Activated CD4-positive, alpha-beta T cell treated with anti-CD3 and anti-CD28 coated beads for 1 hour (primary cell): ENCODE results near the gene RNF145.
"Not testable (repeated sequence)": the region's sequence is repeated elsewhere in the genome, so short reads cannot be mapped to it uniquely, and the experiment has no call there.

Experiments used
- DNase-seq: peaks from one replicate; pipeline ENCODE4 v3.0.0-alpha.2; 2020

The RNF145 gene

DNA sequence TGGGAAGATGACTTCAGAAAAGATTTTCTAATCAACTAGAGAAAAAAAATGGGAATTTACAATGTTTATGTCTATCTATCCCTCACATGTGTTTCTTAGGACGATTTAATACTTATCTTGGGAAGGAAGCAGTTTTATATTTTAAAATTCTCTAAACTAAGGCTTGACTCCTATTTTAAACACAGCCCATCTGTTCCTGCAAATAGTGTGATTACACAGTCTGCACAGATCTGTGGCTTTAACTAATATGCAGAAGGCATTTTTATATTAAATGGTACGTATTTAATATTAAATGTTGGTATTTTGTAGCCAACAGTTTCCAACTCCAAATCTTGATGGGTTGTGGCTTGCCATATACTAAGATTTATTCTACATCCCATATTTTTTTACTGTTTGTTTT, 56.5 kb downstream of the RNF145 start:
- no peak for DNase-seq

DNA sequence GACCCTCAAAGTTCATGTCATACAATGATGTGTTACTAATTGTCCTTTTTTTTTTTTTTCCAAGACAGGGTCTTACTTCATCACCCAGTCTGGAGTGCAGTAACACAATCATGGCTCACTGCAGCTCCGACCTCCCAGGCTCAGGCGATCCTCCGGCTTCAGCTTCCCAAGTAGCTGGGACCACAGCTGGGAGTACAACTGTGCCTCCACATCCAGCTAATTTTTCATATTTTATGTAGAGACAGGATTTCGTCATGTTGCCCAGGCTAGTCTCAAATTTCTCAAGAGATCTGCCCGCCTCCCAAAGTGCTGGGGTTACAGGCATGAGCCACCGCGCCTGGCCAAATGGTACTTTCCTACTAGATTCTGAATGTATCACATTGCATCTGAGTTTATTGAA, 60.3 kb downstream of the RNF145 start:
- DNase-seq, result no peak

DNA sequence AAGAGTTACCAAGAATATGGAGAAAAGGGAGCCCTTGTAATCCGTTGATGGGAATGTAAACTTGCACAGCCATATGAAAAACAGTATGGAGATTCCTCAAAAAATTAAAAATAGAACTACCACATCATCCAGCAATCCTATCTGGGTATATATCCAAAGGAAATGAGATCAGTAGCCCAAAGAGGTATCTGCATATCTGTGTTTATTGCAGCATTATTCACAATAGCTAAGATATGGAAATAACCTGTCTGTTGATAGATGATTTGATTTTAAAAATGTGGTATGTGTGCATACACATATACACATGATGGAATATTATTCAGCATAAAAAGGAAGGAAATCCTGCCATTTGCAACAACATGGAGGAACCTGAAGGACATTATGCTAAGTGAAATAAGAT, 61.4 kb downstream of the RNF145 start:
- DNase-seq, result no peak

DNA sequence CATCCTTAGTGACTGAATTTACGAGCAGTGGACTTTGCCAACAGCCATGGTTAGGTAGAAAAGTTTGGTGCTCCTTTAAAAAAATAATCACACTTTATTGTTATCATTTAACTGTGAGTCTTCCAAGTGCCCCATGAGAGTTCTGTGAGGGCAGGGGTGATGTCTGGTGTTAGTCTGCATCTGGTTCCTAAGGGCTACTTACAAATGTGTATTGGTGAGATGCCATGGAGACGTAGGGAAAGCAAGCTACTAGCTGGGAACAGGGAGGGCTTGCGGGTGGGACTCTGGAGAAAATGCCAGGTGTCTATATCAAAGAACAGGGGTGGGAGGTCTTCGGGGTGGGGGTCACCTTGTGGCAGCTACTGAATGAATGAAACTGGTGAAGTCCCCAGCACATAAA, 62.5 kb downstream of the RNF145 start:
- DNase-seq, result no peak

DNA sequence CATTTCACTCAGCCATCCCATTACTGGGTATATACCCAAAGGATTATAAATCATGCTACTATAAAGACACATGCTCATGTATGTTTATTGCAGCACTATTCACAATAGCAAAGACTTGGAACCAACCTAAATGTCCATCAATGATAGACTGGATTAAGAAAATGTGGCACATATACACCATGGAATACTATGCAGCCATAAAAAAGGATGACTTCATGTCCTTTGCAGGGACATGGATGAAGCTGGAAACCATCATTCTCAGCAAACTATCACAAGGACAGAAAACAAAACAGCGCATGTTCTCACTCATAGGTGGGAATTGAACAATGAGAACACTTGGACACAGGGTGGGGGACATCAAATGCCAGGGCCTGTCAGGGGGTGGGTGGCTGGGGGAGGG, 64.2 kb downstream of the RNF145 start:
- not testable (repeated sequence) for DNase-seq

DNA sequence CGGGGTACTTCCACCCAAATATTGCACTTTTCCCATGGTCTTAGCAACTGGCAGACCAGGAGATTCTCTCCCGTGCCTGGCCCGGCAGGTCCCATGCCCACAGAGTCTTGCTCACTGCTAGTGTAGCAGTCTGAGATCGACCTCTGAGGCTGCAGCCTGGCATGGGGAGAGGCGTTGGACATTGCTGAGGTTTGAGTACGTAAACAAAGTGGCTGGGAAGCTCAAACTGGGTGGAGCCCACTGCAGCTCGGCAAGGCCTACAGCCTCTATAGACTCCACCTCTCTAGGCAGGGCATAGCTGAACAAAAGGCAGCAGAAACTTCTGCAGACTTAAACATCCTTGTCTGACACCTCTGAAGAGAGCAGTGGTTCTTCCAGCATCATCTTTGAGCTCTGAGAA, 69.6 kb downstream of the RNF145 start:
- no peak for DNase-seq

DNA sequence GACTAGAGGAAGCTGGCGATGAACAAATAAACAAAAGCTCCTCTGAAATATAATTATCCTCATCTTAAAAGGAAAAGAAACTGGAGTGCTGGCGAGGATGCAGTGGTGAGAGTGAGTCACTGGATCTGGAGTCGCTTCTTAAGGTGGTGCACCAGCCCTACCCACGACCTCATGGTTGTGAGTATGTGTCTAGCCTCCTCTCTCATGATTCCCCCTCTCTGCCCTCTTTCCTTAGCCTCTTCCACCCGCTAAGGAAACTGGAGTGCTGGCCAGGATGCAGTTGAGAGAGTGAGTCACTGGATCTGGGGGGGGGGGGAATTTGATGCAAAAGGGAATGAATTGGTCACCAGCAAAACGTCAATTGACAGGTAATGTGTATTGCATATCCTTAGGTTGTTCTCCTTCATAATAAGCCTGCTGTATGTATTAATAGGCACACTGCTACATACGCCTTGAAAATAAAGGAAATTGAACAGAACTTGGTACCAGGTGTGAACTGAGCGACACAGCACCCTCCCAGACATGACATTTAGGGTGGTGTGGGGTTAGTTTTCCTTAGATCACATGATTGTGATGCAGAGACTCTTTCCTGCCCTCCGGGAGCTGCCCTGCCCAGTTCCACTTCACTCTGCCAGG, 73.3 kb downstream of the RNF145 start:
- no peak for DNase-seq

DNA sequence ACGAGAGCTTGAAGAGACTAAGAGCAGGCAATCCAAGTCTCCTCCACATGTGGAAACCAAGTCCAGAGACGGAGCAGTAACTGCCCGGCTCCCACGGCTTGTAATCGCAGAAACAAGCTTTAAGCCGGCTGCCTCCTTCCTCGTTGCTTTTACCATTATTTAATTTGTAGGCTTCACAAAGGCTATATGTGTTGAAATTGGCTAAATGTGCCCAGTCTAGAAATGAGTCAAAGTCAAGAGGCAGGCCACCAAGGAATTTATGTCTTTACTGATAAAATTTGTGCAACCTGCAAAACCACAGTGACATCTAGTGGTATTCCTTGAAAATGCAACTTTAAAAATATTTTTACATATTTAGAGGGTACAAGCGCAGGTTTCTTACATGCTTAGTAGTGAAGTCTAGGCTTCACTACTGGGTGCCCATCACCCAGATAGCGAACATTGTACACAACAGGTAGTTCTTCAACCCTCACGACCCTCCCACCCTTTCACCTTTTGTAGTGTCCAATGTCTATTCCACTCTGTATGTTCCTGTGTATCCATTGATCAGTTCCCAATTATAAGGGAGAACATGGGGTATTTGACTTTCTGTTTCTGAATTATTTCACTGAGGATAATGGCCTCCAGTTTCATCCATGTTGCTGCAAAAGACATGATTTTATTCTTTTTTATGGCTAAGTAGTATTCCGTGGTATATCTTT, 76.2 kb downstream of the RNF145 start:
- no peak for DNase-seq

DNA sequence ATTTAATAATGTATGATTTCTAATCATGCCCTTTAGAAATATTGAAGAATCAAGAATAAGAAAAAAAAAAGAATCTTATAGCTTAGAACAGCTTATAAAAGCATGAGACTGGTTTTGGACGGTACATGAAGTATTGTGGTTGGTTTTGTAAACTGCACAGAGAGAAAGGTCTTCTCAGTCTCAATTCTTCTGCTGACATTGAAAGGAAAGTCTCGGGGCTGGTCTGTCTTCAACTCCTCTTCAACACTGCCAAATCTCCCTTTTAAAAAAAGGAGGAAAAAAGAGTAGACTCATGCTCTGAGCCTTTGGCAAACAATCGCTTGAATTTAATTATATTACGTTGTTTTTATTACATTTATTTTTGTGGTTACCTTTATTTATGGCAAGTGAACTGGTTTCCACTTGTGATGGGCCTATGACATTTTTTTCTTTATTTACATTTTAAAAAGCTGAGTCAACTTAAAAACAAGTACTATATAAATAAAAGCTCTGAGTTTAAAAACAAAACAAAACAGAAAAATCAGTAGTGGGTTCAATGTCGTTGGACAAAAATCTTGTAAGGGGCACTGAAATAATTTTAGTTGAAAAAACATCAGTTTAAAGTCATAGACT, 76.8 kb downstream of the RNF145 start:
- no peak for DNase-seq

DNA sequence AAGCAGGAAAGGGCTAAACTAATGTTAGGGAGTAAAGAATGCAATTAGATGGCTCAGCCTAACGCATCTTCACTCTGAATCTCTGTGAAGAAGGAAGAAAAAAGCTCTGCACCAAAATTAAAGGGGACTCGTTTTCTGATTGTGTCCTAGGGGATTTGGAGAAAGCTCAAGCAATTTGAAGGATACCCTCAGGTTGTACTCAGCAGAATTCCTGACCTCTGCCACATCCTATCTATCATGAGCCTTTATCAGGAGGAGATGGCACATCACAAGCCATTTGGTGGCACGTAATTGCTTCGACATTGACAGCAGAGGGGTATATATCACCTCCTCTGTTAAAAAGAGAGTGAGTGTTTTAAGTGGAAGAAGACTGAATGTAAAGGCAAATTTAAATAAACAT, 77.4 kb downstream of the RNF145 start:
- DNase-seq, result no peak

DNA sequence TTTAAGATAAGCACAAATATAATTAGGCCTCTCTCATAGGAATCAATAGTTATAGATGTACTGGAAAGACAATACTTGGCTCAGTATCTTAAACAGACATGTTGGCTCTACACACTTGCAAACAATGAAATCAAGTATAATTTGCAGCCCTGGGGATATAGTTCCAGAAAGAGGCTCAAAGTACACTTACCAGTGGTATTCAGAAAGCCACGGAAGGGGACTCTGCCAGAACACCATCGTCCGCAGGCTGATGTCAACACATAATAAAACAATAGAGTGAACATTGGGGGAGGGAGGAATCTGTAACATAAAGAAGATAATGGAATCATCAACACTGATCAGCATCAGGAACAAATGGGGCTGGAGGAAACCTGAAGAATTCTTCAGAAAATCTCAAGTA, 78.5 kb downstream of the RNF145 start:
- no peak for DNase-seq

DNA sequence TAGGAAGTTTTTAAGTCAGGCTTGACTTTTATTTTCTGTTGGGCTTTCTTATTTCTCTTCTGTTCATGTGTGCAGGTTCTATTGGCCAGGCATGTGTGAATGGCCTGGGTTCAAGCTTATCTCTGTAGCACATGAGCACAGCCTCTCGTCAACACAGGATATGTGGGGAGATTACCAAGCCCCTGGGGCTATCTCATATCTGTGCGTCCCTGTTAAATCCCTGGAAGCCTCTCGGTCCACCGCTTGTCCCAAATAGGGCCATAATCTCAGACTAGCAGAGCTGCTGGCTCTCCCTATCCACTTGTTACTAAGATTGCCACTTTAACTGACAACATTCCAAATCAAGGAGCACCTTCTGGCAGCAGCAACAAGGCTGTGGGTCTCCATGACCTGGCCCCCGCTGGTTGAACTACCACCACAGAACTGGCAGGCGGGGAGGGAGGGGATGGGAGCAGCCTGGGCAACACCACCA, 81.2 kb downstream of the RNF145 start:
- DNase-seq, result no peak

DNA sequence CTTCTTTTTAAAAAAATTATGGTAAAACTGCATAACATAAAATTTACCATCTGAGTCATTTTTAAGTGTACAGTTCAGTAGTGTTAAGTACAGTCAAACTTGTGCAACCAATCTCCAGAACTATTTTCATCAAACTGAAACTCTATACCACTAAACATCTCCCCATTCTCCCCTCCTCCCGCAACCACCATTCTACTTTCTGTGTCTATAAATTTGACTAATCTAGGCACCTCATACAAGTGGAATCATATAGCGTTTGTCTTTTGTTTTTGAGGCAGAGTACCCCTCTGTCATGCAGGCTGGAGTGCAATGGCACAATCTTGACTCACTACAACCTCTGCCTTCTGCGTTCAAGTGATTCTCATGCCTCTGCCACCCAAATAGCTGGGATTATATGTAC, 85.7 kb downstream of the RNF145 start:
- DNase-seq, result no peak

DNA sequence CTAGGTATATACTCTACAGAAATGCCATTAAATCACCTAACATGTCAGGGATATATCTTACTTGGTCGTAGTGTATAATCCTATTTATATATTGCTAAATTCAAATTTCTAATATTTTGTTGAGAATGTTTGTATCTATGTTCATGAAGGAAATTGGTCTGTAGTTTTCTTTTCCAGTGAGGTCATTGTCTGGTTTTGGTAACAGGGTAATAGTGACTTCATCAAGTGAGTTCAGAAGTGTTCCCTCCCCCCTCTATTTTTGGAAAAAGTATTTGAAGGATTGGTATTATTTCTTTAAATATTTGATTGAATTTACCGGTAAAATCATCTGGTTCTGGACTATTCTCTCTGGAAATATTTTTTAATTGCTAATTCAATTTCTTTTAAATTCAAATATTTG, 86.2 kb downstream of the RNF145 start:
- no peak for DNase-seq

DNA sequence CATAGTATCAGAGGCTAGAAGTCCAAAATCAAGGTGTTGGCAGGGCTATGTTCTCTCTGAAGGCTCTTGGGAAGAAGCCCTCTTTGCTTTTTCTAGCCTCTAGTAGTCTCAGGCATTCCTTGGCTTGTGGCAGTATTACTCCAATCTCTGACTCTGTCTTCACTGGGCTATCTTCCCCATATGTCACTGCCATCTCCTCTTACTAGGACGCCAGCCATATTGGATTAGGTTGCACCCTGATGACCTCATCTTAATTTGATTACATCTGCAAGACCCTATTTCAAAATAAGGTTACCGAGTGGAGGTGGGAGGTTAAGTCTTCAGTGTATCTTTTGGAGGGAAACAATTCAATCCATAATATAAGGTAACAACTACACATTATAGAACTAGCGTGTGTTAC, 88.3 kb downstream of the RNF145 start:
- no peak for DNase-seq

DNA sequence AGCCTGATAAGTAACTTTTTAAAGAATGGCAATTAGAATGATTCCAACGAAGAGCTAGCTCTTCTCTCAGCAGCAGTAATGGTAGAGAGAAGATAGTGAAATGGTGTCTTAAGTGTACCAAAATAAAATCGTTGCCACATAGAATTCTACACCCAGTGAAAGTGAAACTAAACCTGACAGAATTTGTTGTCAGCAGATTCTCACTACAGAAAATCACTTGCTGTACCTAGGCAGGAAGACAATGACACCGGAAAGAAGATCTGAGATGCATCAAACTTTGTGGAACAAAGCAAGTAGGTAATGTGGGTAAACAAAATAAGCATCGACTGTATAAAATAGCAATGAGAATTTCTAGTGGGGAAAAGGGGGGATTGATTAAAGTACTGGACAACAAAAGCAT, 88.9 kb downstream of the RNF145 start:
- no peak for DNase-seq

DNA sequence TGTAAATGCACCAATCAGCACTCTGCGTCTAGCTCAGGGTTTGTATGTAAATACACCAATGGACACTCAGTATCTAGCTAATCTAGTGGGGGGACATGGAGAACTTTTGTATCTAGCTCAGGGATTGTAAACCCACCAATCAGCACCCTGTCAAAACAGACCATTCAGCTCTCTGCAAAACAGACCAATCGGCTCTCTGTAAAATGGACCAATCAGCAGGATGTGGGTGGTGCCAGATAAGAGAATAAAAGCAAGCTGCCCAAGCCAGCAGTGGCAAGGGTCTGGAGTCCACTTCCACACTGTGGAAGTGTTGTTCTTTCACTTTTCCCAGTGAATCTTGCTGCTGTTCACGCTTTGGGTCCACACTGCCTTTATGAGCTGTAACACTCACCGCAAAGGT, 89.5 kb downstream of the RNF145 start:
- not testable (repeated sequence) for DNase-seq

DNA sequence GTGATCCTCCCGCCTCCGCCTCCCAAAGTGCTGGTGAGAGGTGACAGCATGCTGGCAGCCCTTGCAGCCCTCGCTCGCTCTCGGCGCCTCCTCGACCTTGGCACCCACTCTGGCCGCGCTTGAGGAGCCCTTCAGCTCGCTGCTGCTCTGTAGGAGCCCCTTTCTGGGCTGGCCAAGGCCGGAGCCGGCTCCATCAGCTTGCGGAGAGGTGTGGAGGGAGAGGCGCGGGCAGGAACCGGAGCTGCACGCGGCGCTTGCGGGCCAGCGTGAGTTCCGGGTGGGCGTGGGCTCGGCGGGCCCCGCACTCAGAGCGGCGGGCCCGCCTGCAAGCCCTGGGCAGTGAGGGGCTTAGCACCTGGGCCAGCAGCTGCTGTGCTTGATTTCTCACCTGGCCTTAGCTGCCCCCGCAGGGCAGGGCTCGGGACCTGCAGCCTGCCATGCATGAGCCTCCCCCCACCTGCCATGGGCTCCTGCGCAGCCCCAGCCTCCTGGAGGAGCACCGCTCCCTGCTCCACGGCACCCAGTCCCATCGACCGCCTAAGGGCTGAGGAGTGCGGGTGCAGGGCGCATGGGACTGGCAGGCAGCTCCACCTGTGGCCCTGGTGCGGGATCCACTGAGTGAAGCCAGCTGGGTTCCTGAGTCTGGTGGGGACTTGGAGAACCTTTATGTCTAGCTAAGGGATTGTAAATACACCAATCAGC, 90.2 kb downstream of the RNF145 start:
- not testable (repeated sequence) for DNase-seq

DNA sequence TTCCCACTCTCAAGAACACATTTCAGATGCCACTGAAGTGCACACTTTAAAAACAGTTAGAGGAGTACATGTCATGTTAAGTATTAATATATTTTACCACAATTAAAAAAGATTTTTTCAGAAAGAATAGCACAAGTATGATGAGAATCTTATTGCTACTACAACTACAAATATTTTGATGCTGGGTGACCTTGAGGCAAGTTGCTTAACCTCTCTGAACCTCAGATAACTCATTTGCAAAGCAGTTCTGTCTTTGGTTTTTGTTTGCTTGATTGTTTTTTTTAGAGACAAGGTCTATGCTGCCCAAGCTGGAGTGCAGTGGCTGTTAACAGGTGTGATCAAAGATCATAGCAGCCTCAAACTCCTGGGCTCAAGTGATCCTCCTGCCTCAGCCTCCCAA, 95.9 kb downstream of the RNF145 start:
- DNase-seq, result no peak

DNA sequence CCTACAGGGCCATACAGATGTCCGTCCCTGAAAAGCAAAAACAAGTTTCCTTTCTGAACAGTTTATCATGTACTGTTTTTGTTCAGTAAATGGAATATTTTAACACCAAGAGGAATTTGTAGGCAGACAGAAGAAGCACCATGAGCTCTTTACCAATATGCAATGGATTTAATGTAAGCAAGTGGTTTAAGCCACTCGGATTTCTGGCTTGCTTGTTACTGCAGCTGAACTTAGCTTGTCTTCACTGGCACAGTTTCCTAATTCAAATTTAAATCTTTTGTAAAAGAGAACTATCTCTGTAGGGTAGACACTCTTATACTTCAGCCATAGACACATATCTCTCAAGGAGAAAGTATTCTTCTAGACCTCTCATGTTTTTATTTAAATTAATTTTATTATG, 96.9 kb downstream of the RNF145 start:
- DNase-seq, result no peak
